GM21529 (cell line): ENCODE data around the gene BNC2.

ENCODE experiments used
- ATAC-seq: cut with Tn5 transposase; IDR thresholded peaks from one replicate; pipeline ENCODE4 v1.9.1; 2021; ENCODE audit not compliant: unreplicated experiment

The BNC2 gene

DNA sequence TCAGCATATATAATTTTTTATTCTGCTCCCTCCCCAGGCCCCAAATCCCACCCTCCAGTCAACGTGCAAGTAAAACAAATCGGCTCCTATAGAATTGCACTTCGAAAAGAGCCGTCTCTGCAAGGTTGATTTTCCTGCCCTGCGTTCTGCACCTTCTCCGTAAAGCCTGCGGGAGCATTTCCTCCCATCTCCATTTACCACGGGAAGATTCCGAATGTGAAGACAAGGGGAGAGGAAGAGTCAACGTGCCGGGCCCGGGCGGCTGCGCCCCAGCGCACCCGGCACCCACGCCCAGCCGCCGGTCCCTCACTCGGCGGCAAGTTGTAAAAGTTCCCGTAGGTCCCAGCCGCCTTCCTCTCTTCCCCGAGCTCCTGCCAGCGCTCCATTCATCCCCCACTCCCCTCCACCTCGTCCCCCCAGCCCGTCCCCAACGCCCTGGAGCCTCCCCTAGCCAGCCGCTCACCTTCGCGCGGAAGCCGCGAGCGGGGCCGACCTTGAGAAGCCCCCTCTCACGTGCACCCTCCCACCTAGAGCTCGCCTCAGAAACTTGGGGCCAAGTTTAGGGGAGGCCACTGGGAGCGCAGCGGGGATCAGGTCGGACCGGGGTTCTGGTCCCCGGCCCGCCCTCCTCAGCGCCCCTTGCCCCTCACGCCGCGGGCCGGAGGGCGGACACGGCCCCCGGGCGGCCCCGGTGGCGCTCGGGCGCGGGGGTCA lies 431 bp downstream of the BNC2 start:
- ATAC-seq, result no peak

DNA sequence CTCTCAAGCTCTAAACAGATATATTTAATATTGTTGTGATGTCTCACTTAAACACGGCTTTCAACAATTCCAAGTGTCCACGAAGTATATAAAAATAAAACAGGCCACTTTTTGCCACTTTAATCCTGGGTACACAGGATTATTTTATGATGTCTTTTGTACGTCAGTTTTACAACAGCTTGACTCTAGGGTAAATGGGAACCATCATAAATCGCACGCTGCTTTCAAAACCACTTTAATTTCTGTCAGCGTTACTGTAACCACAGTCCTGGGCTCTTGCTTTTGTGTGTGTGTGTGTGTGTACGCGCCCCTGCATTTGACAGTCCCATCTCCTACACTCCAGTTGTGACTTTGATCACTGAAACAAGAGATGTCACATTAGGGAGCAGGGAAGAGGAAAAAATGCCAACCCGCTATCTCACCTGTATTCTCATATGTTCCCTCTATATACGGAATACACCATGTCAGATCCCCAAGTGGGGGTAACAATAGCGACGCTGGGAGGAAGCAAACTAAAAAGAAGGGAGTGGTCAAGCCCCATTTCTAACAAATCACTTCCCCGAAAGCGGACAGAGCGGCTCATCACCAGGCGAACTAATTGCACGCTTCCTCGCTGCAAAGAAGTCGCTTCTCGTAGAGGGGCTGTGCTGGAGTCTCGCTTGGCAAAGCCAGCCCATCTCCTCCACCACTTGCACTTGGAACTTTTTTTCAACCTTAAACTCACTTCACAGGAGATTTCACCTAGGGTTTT lies 1.2 kb downstream of the BNC2 start:
- no peak for ATAC-seq

DNA sequence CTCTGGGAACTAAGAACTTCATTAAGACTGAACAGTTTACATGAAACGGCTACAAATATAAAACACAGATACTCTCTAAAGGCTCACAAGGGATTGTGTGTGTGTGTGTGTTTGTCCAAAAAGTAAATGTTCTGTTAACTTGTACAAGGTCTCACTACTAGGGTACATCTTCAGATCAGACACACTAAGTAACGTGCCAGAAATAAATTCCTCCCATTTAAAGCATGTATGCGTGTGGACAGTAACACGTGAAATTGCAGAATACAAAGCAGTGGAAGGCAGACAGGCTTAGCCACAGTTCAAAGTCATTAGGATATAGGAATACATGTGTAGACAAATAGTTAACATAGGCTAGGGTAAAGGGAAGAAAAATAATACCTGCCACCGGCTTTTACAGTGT lies 1.8 kb downstream of the BNC2 start:
- no peak for ATAC-seq

DNA sequence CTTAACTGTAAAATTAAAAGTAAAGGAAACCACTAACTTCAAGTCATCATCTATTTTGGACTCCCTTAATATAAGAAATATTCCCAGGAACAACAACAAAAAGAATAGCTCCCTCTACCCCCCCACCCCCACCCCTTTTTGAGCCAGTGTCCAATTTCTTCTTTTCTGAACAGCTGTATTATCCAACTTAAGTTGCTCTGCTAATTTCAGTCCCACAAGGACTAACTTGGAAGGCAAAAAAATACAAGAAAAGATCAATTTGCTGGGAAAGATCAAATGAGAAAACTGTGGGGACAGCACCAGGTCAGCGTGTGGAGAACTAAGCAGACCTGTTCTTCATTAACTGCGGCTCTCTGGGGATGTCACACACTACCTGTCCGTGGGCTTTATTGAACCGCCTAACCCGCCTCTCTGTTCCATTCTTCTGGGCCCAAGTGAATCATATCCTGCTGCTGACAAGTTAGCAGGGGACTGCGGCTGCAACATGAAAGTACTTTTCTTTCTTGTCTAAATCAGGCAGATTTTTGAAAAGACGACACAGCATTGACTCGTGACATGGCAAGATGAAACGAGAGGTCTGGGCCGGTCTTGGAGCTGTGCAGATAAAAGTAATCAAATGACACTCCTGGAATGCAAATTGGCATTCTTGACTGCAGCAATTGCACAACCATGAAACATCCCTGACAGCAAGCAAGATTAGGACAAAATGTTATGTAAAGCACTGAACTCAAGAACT lies 2.7 kb downstream of the BNC2 start:
- ATAC-seq, result no peak

DNA sequence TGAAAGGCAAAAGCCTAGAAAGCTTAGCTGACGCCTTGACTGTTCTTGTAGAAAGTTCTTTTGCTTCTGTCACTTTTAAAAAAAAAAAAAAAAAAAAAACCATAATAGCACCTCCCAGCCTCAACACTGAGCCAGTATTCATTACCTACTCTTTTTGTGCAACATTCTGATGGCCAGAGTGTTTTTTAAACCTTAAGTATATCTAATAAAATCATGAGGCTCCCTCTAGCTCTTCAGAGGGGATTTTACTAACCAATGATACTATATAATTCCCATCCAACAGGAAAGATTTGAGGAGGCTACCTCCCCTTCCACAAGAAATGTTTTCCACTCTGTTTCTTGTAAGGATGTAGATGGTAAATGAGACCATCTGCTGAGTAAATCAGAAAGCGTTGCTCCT lies 3.9 kb downstream of the BNC2 start:
- no peak for ATAC-seq

DNA sequence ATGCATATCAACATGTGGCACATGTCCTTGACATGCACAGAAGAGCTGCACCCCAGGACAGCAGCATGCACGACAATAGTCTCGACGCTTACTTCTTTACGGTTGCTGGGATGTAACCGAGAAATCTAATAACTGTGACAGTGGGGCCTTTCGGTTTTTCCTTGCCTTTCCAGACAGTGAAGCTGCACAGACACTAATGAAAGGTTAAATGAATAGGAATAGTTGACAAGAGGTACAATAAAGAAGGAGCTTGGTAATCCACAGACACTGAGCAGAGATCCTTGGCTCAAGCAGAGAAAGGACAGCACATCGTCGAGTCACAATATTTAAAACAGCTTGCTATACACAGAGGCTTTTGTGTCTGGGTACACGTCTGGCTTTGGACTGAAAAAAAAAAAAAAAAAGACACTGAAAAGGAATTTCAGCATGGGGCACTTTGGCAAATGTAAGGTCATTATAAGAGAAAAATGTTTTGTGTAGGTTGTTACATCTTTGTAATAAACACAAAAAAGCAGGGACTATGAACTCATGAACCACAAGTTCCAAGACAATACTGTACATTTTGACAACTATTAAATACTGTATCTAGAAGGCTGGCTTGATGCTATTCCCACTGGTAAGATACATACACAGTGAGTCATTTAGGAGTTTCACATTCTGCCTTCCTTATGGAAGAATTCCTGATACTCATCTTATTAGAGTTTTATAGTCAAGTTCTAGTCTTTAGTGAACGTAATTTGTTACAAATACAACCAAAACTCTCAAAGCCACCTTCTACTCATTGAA lies 5.6 kb downstream of the BNC2 start:
- no peak for ATAC-seq

DNA sequence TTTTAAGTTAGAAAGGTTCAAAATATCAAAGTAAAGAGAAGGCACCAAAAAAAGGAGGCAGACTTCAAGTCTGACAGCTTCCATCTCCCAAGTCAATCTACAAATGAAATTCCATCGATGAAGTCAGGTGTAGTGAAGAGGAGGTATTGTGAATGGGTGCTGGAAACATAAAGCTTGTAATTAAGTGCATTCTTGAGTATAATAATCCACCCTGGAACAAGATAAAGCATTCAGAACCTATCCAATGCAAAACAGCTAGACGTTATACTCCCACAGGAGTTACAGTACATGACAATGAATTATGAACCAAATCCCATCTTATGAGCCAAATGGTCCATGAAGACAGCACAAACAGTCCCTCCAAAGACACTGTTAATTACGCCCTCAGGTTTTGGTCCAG lies 22.3 kb downstream of the BNC2 start:
- ATAC-seq, result no peak

DNA sequence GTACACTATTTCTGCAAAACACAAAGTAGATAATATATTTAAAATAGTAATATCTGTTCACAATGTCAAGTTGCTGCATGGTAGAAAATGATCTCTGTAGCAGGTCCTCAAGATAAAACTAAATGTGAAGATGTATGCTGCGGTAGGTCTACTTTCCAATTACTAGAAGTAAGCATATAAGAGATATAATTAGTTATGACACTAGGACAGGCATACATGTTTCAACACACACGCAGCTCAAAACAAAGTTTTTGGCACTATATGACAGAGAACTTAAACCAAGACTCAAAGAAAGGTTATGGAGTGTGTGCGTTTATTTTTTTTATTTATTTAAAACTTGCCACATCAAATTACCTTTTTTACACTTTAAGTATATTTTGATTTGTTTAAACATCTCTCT lies 23.5 kb downstream of the BNC2 start:
- ATAC-seq, result no peak

DNA sequence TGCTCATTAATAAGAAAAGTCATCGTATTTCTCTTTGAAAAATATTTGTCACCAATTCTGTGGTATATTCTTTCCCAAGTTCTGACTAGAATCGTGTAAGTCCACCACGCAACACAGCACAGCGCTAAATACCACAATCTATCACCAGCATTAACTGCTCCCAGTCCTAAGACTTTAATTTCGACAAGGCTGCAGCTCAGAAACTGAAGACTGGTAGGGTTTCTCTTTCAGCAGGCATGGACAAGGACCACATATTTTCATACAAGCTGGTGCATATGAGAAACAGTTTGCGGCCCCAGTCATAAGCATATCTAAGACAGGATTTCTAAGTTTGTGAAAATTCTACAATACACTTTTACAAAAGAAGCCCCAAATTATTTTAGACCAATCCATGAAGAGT lies 24.1 kb downstream of the BNC2 start:
- no peak for ATAC-seq

DNA sequence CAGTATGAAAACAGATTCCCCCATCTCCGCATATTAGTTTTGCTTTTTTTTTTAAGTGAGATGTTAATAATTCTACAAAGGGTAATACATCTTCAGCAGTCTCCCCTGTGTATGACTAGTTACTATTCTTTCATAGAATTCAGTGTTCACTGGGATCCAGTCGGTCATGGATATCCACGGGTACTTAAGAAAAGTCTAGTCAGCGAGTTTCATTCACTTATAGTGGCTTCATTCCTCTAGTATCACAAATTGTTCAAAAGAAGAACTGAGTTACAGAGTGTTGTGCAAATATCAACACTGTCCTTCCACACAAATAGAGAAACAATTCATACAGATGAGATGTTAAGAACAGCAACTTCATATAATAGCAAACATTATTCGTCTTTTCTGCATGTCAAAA lies 35.7 kb downstream of the BNC2 start:
- no peak for ATAC-seq

DNA sequence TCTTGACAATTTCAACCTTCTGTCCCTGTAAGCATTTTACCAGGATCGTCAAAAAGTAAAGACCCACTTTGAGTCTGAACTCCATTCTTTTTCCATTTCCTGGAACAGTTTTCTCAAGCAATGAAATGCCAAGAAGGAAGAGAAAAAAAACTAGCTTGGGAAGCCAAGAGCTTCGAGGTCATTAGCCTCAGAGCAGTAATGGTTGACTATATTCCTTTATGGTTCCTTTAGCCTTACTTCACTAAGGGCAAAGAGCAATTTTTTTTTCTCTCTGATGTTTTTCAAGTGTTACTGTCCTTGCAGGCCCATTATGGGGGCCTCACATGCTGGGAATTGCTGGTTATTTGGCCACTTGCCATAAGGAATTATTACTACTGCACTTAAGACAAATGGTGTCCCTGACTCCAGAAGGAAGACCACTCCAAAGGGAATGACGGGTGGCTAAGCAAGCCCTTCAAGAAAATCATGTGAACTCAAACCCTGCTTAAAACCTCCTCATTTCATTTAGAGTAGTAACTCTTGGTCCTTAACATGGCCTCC lies 37.1 kb downstream of the BNC2 start:
- ATAC-seq, result no peak

DNA sequence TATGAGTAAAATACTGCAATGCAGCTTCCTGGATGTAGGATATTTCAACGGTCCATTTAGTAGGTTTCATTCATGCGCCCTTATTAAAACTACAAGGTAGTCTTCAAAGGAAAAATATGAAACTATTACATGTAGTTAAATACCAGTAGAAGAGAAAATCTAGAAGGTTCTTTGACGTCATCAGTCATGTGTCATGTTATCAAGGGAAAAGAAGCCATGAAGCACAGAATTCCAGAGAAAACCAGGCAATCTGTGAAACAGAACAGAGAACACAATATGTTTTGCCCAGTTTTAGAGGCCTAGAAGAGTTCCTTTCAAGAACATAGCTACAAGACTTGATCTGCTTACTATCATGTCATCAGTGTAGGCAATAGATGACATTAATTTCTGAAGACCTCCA lies 38.4 kb downstream of the BNC2 start:
- no peak for ATAC-seq

DNA sequence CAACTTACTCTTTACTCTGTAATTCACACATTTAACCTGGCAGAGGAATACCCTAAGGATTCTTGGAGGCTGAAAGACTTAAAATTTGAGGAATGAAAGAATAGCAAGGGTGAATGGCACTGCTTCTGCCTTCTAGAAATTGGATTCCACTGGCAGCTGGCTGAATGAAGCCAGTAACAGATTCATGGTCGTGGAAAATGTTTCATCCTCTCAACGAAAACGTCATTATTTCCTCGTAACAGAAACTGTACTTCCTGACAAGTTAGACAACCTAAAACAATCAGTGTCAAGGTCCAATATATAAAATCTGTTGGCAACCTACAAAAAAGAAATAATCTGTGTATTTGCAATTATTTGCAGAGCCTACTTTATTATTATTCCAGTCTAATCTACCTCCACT lies 39.7 kb downstream of the BNC2 start:
- no peak for ATAC-seq

DNA sequence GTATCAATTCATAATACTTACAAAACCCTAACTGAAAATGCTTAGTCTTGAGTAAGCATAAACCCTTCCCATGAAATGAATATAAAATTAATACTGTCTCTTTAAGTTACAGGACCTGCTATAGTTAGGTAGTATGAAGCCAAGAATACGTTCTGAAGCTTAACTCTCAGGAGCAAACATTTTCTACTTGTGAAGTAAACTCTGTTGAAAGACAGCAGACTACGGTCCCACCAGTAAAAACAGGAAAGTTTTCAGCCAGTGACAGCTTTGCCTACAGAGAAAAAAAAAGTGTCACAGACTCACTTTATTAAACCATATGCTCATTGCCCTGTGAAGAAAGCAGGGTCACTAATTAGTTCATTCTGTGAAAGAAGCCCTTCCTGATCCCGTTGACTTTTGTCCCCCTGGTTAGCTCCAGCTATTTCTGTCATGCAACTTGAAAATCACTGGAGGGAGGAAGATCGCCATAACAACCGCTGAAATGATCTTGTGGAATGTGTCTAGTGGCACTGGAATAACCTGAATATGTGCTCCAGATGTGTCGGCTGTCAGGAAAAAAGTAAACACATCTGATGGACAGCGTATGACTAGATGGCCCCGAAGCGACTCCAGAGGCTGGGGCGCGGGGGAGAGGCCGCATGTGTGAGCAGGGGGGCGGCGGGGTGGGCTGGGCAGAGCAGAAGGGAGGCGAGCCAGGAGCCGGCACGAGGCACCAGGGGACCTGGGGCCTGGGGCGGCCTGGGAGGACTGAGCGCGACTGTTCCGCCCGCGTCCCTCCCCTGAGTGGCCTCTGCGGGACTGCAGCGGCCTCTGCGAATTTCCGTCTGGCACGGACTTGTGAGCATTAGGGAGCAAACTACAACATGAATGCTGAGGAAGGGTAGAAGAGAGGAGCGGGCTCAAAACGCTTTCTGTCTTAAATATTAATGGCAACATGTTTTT lies 41.9 kb downstream of the BNC2 start:
- ATAC-seq, result no peak

DNA sequence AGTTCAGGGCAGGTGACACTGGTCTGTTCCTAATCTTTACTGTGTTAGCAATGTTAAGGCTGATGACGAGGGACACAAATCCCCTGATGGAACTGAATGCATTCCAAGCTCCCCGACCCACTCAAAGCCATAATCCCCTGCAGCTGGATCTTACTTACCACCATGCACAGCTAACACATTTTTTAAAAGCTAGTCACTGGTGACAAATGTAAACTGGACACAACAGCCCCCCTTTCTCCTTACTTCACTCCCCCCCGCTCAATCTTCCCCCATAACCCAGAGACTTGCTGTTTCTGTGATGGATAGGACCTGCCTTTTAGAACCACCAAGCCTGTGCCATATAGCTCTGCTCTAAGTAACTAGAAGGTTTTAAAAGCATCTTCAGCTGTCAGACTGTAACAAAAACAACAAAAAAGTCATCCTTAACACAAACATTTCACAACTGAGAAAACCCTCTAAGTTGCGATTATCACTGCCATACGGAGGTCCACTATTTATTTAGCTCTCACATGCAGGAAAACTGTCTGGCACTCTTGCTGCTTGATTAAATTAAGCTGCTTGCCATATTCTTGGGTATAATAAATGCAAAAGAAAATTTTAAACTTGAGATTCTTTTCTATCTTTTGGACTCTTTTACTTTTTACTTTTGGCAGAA lies 44.4 kb downstream of the BNC2 start:
- ATAC-seq, result no peak

DNA sequence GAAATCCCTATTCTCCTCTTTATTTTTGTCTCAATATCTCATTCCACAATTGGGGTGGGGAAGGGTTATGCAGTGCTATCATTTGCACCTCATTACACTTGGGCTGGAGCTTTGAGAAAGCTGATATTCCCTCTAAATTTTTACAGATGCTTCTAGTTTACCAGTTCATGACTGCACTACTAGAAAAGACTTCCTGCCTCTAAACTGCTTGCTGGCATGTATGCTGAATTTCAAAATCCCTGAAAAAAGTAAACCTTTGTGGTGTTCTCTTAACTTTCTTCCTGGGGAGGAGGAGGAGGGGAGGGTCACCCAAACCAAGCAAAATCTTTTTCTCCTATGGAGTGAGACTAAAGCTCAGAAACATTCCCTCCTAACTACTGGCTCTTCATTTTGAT lies 45.1 kb downstream of the BNC2 start:
- ATAC-seq, result no peak

DNA sequence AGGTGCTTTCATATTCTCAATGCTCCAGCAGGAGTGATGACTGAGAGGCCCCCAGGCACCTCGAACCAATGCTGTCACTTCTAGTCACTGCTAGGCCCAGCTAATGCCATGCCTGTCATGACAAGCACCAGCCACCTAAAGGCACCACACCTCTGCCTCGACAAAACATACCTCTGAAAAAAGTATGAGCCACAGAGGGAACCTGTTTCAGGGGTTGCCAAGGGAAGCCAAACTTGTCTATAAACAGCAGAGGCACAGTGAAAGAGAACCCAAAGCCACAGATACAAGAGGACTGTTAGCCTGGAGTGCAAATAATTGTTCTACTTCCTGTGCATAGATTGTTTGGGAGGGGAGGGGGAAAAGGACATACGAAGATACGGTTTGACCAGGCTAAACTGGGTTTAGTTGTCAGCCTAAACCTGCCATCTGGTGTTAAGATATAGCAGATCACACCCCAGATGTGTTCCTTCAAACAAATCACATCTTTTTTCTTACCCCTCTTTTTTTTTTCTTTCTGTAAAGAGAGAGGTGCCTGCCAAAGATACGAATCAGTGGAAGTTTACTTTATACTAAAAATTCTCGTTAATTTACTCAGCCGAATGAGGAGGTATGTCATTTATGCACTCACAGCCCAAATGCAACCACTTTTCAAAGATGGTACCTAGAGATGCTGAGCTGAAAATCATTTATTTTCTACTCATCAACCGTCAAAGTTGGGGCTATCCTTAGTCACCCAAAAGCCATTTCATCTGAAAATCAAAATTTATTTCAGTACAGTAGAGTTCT lies 45.7 kb downstream of the BNC2 start:
- no peak for ATAC-seq

DNA sequence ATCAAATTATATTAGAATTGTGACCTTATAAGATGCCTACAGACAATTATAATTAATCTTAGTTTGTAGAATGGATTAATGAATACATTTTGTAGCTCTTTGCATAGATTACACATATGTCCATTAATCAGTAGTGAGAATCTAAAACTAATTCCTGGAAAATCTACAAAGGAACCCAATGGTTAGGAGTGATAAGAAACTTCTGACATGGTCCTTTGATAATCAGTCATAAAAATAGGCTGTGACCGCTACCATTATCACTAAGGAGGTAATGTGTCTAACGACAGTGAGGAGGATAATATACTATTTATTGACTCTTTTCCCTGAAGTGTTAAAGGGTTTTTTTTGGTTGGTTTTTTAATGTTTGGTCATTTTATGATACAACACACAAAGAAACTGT lies 46.6 kb downstream of the BNC2 start:
- no peak for ATAC-seq

DNA sequence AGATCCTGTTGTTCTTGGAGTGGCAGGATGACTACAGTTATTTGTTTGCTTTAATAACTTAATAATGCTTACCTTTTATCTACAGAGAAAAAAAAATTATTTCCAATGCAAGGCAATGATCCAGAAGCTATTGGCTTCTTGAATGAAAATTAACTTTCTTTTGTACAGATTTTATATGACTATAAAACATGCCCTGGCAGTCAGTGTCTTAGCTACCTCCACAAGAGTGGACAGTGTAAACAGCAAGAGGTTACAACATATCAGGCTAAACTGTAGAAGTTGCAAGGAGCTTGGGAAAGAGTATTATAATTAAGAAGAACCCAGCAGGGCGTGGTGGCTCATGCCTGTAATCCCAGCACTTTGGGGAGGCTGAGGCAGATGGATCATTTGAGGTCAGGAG lies 49.1 kb downstream of the BNC2 start:
- no peak for ATAC-seq
